ENCODE measurements around the gene CD40LG.

DNA sequence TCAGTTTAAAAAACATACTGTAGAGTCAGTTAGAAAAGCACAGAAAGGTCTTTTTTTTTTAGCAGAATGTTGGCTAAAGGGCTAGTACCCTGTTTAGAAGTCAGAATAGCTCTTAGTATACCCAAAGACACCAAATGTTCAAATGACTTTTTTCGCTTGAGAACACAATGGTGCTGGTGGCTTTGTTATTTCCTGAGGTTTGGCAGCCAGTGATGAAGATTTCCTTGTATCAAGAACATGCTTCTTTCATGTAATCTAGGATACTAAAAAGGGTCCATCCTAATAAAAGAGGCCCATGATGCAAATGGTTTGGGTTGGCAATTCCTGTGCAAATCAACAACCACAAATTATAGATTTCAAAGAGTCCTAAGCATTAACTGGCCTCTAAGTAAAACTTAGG is 21.1 kb upstream of the CD40LG start:
- TF ChIP-seq, protein P1, sequence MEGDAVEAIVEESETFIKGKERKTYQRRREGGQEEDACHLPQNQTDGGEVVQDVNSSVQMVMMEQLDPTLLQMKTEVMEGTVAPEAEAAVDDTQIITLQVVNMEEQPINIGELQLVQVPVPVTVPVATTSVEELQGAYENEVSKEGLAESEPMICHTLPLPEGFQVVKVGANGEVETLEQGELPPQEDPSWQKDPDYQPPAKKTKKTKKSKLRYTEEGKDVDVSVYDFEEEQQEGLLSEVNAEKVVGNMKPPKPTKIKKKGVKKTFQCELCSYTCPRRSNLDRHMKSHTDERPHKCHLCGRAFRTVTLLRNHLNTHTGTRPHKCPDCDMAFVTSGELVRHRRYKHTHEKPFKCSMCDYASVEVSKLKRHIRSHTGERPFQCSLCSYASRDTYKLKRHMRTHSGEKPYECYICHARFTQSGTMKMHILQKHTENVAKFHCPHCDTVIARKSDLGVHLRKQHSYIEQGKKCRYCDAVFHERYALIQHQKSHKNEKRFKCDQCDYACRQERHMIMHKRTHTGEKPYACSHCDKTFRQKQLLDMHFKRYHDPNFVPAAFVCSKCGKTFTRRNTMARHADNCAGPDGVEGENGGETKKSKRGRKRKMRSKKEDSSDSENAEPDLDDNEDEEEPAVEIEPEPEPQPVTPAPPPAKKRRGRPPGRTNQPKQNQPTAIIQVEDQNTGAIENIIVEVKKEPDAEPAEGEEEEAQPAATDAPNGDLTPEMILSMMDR (conservative IDR thresholded peaks at IDR 0.05; ENCODE audit: low read length): no peak
- no peak for TF ChIP-seq EZH2phosphoT487 (IDR thresholded peaks at IDR 0.05; ENCODE audit: borderline replicate concordance, low read depth, low read length)

All from OCI-LY7 (cell line).